Adrenal gland (tissue), 12 donors: ENCODE results near the gene CCDC38. TPM values are rescaled to one million over a fixed set of nuclear protein-coding genes. Genes with fewer than 3 reads are reported as not detected.

Source experiments
- DNase-seq, 7 donors: peaks; one replicate each; pipeline ENCODE4 v3.0.0-alpha.2; 2019 to 2020
- H3K27ac ChIP-seq, 5 donors: fragments of 200-600 bp; sonication (generic) in 4 of 5; 1 replicate in 3 of 5; 2 replicates in 2 of 5; pipeline versions ENCODE4 v1.5.1 to v1.8.0; 2016 to 2020; ENCODE audit warnings: mild to moderate bottlenecking in 1 of 5
- H3K27me3 ChIP-seq: fragments of 200-600 bp; 2 replicates; pipeline ENCODE4 v1.8.0; 2021
- H3K36me3 ChIP-seq, 2 donors: fragments of 200-600 bp; replicated peaks in 1 of 2; 1 replicate in 1 of 2; 2 replicates in 1 of 2; pipeline versions ENCODE4 v1.5.1 to v1.8.0; 2018 to 2022
- H3K4me1 ChIP-seq, 2 donors: fragments of 200-600 bp; replicated peaks in 1 of 2; 1 replicate in 1 of 2; 2 replicates in 1 of 2; pipeline versions ENCODE4 v1.5.1 to v1.8.0; 2018 to 2021
- H3K4me3 ChIP-seq, 4 donors: fragments of 200-600 bp; sonication (generic) in 3 of 4; one replicate each; pipeline ENCODE4 v1.5.1; 2016 to 2018
- H3K9me3 ChIP-seq, 3 donors: fragments of 200-600 bp; sonication (generic) in 1 of 3; replicated peaks in 1 of 3; 1 replicate in 2 of 3; 2 replicates in 1 of 3; pipeline versions ENCODE4 v1.5.1 to v1.8.0; 2016 to 2021
- POLR2A ChIP-seq, 2 donors: fragments of 450-650 bp; IDR thresholded peaks; one replicate each; pipeline ENCODE4 v1.6.1; 2017; ENCODE audit warnings: antibody characterized with exemption in 2 of 2, mild to moderate bottlenecking in 2 of 2, moderate library complexity in 1 of 2
- WGBS, 4 donors: extraction: QIAGEN DNeasy Blood & Tissue Kit in 2 of 4; methylation state at CpG; one replicate each; pipeline versions ENCODE4 v1.1.5 to v1.1.7; 2013 to 2017; 5-methylcytosine and 5-hydroxymethylcytosine counted together
- intact Hi-C, 2 donors: fragments of 100-400 bp; cut with DNase I; formaldehyde crosslinking; loops; one replicate each; pipeline versions ENCODE4 v1.14.1 to v1.15.0; 2022 to 2023
- polyA plus RNA-seq, 3 donors: library from polyadenylated mRNA; stranded (reverse); fragments of 200-250 nt in 2 of 3; fragments of 350-450 nt in 1 of 3; fragmentation: Illumina TruSeq in 1 of 3; extraction: RNeasy Lipid Tissue Mini Kit (QIAGEN cat#74804) in 1 of 3; gene quantifications; one replicate each; pipeline ENCODE4 v1.2.3, GENCODE V29; 2013 to 2014
- total RNA-seq, 9 donors: library from RNA; depleted of rRNA in 4 of 9; stranded (reverse); fragments of >200 nt in 4 of 9; fragments of 120-200 nt in 1 of 9; fragmentation: NEBNext Ultra II Directional in 1 of 9; extraction: Animal tissue kit (Norgen Biotek cat#: 25700) in 1 of 9; gene quantifications; one replicate each; pipeline versions ENCODE4 v1.1.0 to v1.2.4, GENCODE V29; 2013 to 2023
- TF ChIP-seq, protein P1 (sequence below), 6 experiments: fragments of 450-650 bp in 4 of 6; fragments of 200-600 bp in 2 of 6; sonication (generic) in 1 of 6; IDR thresholded peaks; 1 replicate in 5 of 6; 2 replicates in 1 of 6; pipeline versions ENCODE4 v1.5.1 to v1.8.0; 2016 to 2021; ENCODE audit warnings: antibody characterized with exemption in 6 of 6, mild to moderate bottlenecking in 2 of 6, moderate library complexity in 1 of 6
- donor health status: healthy with polysubstance abuse.
- donor health status: Bipolar disorder and iron deficiency.
- donor health status: DM: yes; HTN: yes; CAD: no.
- donor health status: DM: no; HTN: no; CAD: no.
- donor health status: DM: no; HTN: no; CAD: no.
- donor health status: DM: yes; HTN: yes; CAD: no.

Gene CCDC38
- total and polyA plus RNA-seq, 12 donors, result 0.12 to 3.3 (median 0.76) TPM; not detected in 2

DNA sequence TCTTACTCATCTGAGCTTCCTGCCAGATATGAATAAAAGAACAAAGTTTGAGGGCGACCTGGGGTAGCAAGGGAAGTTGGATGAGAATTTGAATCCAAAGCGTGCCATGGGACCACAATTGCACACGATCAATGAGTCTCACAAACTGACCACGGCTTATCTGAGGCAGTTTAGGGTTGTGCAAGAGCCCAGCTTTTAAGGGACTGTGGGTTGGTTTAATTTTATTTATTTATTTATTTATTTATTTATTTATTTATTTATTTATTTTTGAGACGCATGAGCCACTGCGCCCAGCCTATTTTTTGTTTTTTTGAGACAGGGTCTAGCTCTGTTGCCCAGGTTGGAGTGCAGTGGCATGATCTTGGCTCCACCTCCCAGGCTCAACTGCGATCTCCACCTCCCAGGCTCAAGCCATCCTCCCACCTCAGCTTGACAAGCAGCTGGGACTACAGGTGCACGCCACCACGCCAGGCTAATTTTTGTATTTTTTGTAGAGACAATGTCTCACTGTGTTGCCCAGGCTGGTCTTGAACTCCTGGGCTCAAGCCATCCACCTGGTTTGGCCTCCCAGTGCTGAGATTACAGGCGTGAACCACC, 1.8 kb upstream of the CCDC38 start:
- no peaks in the 10 kb centered on the region for H3K27me3 ChIP-seq
- 55 to 73% (median 66%) methylated on average over 10 of the region's 10 CpGs for WGBS, 4 donors
- no peaks in the 10 kb centered on the region for H3K36me3 ChIP-seq
- peak overlapping the region in 2 of 5 donors; percentile 96 to 97 for H3K27ac ChIP-seq
- H3K4me3 ChIP-seq, result peak overlapping the region in 1 of 4 donors; percentile 78
- peak in 4 of 7 donors; percentile 26 to 51 (median 36) for DNase-seq
- peaks cover 0 to 29% of the 10 kb centered on the region in 2 donors for H3K4me1 ChIP-seq
- intact Hi-C loops, result no loop called here
- no peaks in the 10 kb centered on the region for H3K9me3 ChIP-seq
- no peak for TF ChIP-seq POLR2A (IDR thresholded peaks at IDR 0.05)
- TF ChIP-seq, protein P1, sequence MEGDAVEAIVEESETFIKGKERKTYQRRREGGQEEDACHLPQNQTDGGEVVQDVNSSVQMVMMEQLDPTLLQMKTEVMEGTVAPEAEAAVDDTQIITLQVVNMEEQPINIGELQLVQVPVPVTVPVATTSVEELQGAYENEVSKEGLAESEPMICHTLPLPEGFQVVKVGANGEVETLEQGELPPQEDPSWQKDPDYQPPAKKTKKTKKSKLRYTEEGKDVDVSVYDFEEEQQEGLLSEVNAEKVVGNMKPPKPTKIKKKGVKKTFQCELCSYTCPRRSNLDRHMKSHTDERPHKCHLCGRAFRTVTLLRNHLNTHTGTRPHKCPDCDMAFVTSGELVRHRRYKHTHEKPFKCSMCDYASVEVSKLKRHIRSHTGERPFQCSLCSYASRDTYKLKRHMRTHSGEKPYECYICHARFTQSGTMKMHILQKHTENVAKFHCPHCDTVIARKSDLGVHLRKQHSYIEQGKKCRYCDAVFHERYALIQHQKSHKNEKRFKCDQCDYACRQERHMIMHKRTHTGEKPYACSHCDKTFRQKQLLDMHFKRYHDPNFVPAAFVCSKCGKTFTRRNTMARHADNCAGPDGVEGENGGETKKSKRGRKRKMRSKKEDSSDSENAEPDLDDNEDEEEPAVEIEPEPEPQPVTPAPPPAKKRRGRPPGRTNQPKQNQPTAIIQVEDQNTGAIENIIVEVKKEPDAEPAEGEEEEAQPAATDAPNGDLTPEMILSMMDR (IDR thresholded peaks at IDR 0.05), result no peak

DNA sequence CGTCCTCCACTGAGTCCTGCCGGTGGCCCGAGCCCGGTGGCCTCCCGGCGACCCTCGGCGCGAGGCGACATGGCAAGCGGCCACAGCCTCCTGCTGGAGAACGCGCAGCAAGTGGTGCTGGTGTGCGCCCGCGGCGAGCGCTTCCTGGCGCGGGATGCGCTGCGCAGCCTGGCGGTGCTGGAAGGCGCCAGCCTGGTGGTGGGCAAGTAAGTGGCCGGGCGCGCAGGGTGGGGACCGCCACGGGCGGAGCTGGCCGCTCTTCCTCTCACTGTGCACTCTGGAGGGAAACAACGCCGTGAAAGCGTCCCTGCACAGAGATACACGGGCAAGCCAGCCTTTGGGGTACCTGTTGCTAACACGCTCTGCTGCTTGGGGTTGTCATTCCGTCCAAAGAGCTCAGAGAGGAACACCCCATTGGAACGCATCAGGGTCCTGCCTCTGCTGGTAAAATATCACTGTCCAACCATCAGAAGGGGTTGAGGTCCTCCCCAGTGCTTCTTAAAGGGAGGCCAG, 972 bp upstream of the CCDC38 start, which contains the start of gene AMDHD1:
AMDHD1 (plus strand) TSS at position 2 of the 513 bp plus-strand sequence; CDS start at position 70, 68 bp downstream.
- Histone ChIP-seq H3K27ac (peak within 1 kb of the TSS; percentile 72 to 97 (median 92)), H3K27me3 (no peaks in the 10 kb centered on the region), H3K36me3 (no peaks in the 10 kb centered on the region), H3K4me3 (peak within 1 kb of the TSS in 3 of 4 donors; percentile 61 to 78 (median 75)), H3K4me1 (peaks cover 0 to 29% of the 10 kb centered on the region in 2 donors), H3K9me3 (no peaks in the 10 kb centered on the region)
- TF ChIP-seq, protein P1 (IDR thresholded peaks at IDR 0.05), result peak in 5 of 6 experiments; percentile 21 to 54 (median 24)
- peak in 1 of 2 donors; percentile 29 for TF ChIP-seq POLR2A (IDR thresholded peaks at IDR 0.05)
- WGBS, 4 donors, result 1 to 2% (median 1%) methylated on average over 15 to 38 of the region's 38 CpGs; no CpG with 5 or more reads in 1 of the 4 donors
- DNase-seq, result peak; percentile 51 to 76 (median 56)
- intact Hi-C loops, result no loop called here

DNA sequence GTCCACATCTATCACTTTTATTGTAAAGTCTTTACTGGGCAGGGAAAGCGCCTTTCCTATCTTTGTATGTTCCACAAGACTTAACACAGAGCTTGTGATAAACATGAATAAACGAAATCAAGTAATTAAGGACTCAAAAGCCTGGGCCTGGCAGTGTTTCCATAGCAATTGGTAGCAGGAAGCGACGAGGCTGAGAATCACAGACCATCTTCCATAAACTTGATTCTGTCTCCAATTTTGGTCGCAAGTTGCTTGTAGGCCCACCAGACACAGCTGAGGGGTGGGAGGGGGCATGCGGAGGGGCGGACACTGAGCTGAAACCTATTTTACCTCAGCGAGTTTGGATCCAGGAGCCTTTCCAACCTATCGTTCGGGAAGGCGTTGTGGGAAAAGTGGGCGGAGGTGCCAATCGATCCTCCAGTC, 302 bp downstream of the CCDC38 start:
- H3K4me3 ChIP-seq, result peak overlapping the region in 3 of 4 donors; percentile 0 to 78 (median 61)
- WGBS, 4 donors, result 8 to 19% (median 15%) methylated on average over 8 to 13 of the region's 13 CpGs

DNA sequence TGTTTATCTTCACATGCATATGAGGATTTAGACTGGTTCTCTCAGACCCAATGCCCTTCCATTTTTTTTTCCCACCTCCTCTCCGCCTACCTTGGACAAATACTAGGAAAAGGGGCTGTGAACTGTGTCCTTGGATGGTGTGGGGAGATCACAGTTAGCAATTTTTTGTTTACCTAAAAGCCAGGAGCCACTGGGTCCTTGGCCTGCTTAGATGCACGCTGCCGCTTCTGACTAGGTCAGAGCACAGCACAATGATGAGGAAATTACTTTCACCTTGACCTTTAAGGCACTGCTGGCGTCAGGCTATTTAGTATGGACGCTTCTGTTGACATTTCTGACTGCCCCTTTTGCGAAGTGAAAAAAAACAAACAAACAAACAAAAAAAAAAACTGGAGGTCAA, 1.9 kb downstream of the CCDC38 start:
- H3K4me1 ChIP-seq, result peaks cover 0 to 29% of the 10 kb centered on the region in 2 donors
- peak overlapping the region in 4 of 5 donors; percentile 19 to 96 (median 59) for H3K27ac ChIP-seq
- no peaks in the 10 kb centered on the region for H3K36me3 ChIP-seq
- peak; percentile 48 to 76 (median 71) for DNase-seq
- intact Hi-C loops, result no loop called here
- no peak overlapping the region for H3K4me3 ChIP-seq
- H3K27me3 ChIP-seq, result no peaks in the 10 kb centered on the region
- no peak for TF ChIP-seq POLR2A (IDR thresholded peaks at IDR 0.05)
- TF ChIP-seq, protein P1 (IDR thresholded peaks at IDR 0.05), result no peak
- no peaks in the 10 kb centered on the region for H3K9me3 ChIP-seq
- WGBS, 4 donors, result 25 to 40% (median 36%) methylated on average over 6 of the region's 6 CpGs

More for the DNA sequence above, 302 bp downstream of the CCDC38 start:
- TF ChIP-seq, protein P1 (IDR thresholded peaks at IDR 0.05), result no peak
- TF ChIP-seq POLR2A (IDR thresholded peaks at IDR 0.05), result no peak
- intact Hi-C loops, result no loop called here
- no peaks in the 10 kb centered on the region for H3K36me3 ChIP-seq
- DNase-seq, result peak in 1 of 7 donors; percentile 77
- no peaks in the 10 kb centered on the region for H3K27me3 ChIP-seq
- no peaks in the 10 kb centered on the region for H3K9me3 ChIP-seq
- peaks cover 0 to 29% of the 10 kb centered on the region in 2 donors for H3K4me1 ChIP-seq
- peak overlapping the region; percentile 72 to 97 (median 92) for H3K27ac ChIP-seq
